MM.1S (cell line): ENCODE data around the gene CELF4.

ENCODE experiments used
- CTCF ChIP-seq: fragments of 300-600 bp; sonication (generic); IDR thresholded peaks from 2 replicates; pipeline ENCODE4 v1.5.1; 2016; ENCODE audit warnings: antibody characterized with exemption, low read length, mixed read lengths
- EZH2 ChIP-seq: fragments of 300-600 bp; sonication (generic); optimal IDR thresholded peaks from 2 replicates; pipeline ENCODE3; 2017; ENCODE audit warnings: low read depth, mild to moderate bottlenecking, antibody characterized with exemption, low read length, mixed read lengths
- EZH2phosphoT487 ChIP-seq: fragments of 300-600 bp; sonication (generic); IDR thresholded peaks from 2 replicates; pipeline ENCODE4 v1.6.1; 2018; ENCODE audit warnings: antibody characterized with exemption, low read length

GRCh38 chr18:37355772-37356171 is 209.8 kb downstream of the CELF4 start:
- no peak for TF ChIP-seq CTCF
- TF ChIP-seq EZH2phosphoT487 = no peak
- TF ChIP-seq EZH2 = no peak
